Keratinocyte (primary cell): Measurements from ENCODE around the gene RAB7B. TPM values are rescaled to one million over a fixed set of nuclear protein-coding genes. Genes with fewer than 3 reads are reported as not detected.

Experiments used
- DNase-seq: peaks from one replicate; pipeline ENCODE4 v3.0.0-alpha.2; 2011; ENCODE audit warnings: low read depth, missing footprints, low spot score
- FAIRE-seq: peaks from 2 replicates; lab custom pipeline; 2011; peaks lifted over from hg19 to GRCh38; lab: Jason Lieb, UNC
- H2AFZ ChIP-seq: 2 replicates; pipeline ENCODE4 v1.6.0; 2012; ENCODE audit warnings: low read length, control low read depth, inconsistent platforms; ENCODE audit not compliant: control insufficient read depth
- H3K27ac ChIP-seq: 2 replicates; pipeline ENCODE4 v1.5.1; 2011; ENCODE audit warnings: low read length; ENCODE audit not compliant: control insufficient read depth, insufficient read depth
- H3K27me3 ChIP-seq: 3 replicates; pipeline ENCODE4 v1.6.0; 2011; ENCODE audit warnings: low read length; ENCODE audit not compliant: control insufficient read depth, insufficient read depth; ENCODE audit errors: extremely low read depth
- H3K36me3 ChIP-seq, 2 experiments: 2 replicates in 1 of 2; 3 replicates in 1 of 2; pipeline ENCODE4 v1.5.1; 2011; ENCODE audit warnings: low read length in 2 of 2, mild to moderate bottlenecking in 1 of 2; ENCODE audit not compliant: control insufficient read depth in 2 of 2, insufficient read depth in 2 of 2; ENCODE audit errors: extremely low read depth in 1 of 2
- H3K4me1 ChIP-seq: 3 replicates; pipeline ENCODE4 v1.5.1; 2011; ENCODE audit warnings: low read length; ENCODE audit not compliant: control insufficient read depth, insufficient read depth; ENCODE audit errors: extremely low read depth
- H3K4me2 ChIP-seq: 3 replicates; pipeline ENCODE4 v1.6.0; 2011; ENCODE audit warnings: low read depth, low read length; ENCODE audit not compliant: control insufficient read depth, insufficient read depth; ENCODE audit errors: extremely low read depth
- H3K4me3 ChIP-seq, 3 experiments: fragments of 200-600 bp in 1 of 3; sonication (generic) in 1 of 3; 2 replicates in 2 of 3; 3 replicates in 1 of 3; pipeline ENCODE4 v1.5.1; 2011 to 2016; ENCODE audit warnings: low read length in 3 of 3, mild to moderate bottlenecking in 3 of 3, control low read depth in 2 of 3, inconsistent platforms in 1 of 3, low read depth in 1 of 3, mixed read lengths in 1 of 3, mixed run types in 1 of 3, moderate library complexity in 1 of 3; ENCODE audit not compliant: control insufficient read depth in 2 of 3, insufficient read depth in 2 of 3; ENCODE audit errors: extremely low read depth in 1 of 3
- H3K79me2 ChIP-seq: 2 replicates; pipeline ENCODE4 v1.6.0; 2012; ENCODE audit warnings: low read length; ENCODE audit not compliant: control insufficient read depth, insufficient read depth
- H3K9ac ChIP-seq: 3 replicates; pipeline ENCODE4 v1.6.0; 2011; ENCODE audit warnings: low read length; ENCODE audit not compliant: control insufficient read depth, insufficient read depth; ENCODE audit errors: extremely low read depth
- H3K9me1 ChIP-seq: 3 replicates; pipeline ENCODE4 v1.6.0; 2011; ENCODE audit warnings: low read length; ENCODE audit not compliant: control insufficient read depth, insufficient read depth; ENCODE audit errors: extremely low read depth
- H3K9me3 ChIP-seq: 2 replicates; pipeline ENCODE4 v1.5.1; 2012; ENCODE audit warnings: low read depth, low read length; ENCODE audit not compliant: control insufficient read depth
- H4K20me1 ChIP-seq: 3 replicates; pipeline ENCODE4 v1.6.0; 2011; ENCODE audit warnings: low read length; ENCODE audit not compliant: control insufficient read depth, insufficient read depth; ENCODE audit errors: extremely low read depth
- EZH2 ChIP-seq: IDR thresholded peaks from one replicate; pipeline ENCODE4 v1.6.1; 2012; ENCODE audit warnings: inconsistent platforms, mild to moderate bottlenecking, low read length, moderate library complexity
- dilution Hi-C: fragments of 300-500 bp; cut with MboI; formaldehyde crosslinking; loops from one replicate; pipeline ENCODE4 v1.7.0; 2020; ENCODE audit warnings: low sequenced_read_pairs; ENCODE audit not compliant: extremely low pct_ligation_motif_present
- polyA plus RNA-seq, 5 experiments: library from polyadenylated mRNA; depleted of rRNA in 3 of 5; stranded (reverse) in 3 of 5; stranded (forward) in 1 of 5; unstranded in 1 of 5; fragments of >200 nt; gene quantifications; 1 replicate in 1 of 5; 2 replicates in 3 of 5; 3 replicates in 1 of 5; pipeline versions ENCODE4 v1.2.1 to v1.2.3, GENCODE V29; 2011 to 2012; ENCODE audit warnings: missing spikeins in 2 of 5, low read depth in 1 of 5, low replicate concordance in 1 of 5
- TF ChIP-seq, protein P1 (sequence below), 3 experiments: IDR thresholded peaks in 1 of 3; conservative IDR thresholded peaks in 1 of 3; optimal IDR thresholded peaks in 1 of 3; 2 replicates in 2 of 3; 3 replicates in 1 of 3; pipeline versions ENCODE3 to v1.5.1; 2011; ENCODE audit warnings: low read length in 3 of 3, mild to moderate bottlenecking in 3 of 3, moderate library complexity in 2 of 3, control low read depth in 1 of 3, inconsistent platforms in 1 of 3; ENCODE audit not compliant: insufficient read depth in 2 of 3; ENCODE audit errors: extremely low read depth in 1 of 3

RAB7B gene
- polyA plus RNA-seq, 1 donor (not counting 4 experiments of a cell fraction or from before 2014, with no cell fraction given): 47.8 TPM

DNA sequence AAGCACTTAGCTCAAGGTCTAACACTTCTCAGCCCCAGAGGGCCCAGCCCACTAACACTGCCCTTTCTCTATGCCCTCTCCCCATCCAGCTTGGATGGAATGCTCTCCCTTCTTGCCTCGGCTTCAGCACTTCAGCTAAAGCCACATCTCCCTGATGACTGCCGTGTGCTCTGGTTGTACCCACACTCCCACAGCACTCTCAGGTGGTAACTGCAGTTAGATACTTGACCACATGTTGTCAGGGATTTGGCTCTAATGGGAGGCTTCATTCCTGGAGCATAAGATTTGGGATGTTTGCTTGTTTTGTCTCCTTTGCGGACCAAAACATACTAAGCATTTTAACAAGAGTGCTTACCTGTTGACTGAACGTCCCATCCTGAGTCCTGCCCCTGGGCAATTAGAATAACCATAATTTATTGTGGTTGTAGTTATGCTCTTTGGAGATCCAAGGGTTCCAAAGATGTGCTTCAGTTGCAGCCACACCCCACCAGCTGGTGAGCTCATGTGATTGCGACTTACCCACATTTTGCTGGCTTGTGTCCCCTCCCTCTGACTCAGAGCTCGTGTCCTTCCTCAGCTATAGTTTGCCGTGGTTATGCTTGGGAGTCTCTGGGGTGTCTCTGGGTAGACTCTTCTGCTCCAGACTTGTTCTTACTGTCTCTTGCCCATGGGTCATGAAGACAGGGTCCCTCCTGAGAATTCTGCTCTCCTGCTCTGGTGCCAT, 52.2 kb downstream of the RAB7B start:
- no peaks in the 10 kb centered on the region for H3K9me3 ChIP-seq
- no peaks in the 10 kb centered on the region for H3K36me3 ChIP-seq
- no peak overlapping the region for H3K4me3 ChIP-seq
- peaks cover 39% of the 10 kb centered on the region for H3K27me3 ChIP-seq
- dilution Hi-C loops: no loop called here
- H3K4me2 ChIP-seq: peak overlapping the region; percentile 41
- peaks cover 2% of the 10 kb centered on the region for H3K9me1 ChIP-seq
- H2AFZ ChIP-seq: no peak overlapping the region
- peaks cover 25% of the 10 kb centered on the region for H3K4me1 ChIP-seq
- TF ChIP-seq, protein P1, sequence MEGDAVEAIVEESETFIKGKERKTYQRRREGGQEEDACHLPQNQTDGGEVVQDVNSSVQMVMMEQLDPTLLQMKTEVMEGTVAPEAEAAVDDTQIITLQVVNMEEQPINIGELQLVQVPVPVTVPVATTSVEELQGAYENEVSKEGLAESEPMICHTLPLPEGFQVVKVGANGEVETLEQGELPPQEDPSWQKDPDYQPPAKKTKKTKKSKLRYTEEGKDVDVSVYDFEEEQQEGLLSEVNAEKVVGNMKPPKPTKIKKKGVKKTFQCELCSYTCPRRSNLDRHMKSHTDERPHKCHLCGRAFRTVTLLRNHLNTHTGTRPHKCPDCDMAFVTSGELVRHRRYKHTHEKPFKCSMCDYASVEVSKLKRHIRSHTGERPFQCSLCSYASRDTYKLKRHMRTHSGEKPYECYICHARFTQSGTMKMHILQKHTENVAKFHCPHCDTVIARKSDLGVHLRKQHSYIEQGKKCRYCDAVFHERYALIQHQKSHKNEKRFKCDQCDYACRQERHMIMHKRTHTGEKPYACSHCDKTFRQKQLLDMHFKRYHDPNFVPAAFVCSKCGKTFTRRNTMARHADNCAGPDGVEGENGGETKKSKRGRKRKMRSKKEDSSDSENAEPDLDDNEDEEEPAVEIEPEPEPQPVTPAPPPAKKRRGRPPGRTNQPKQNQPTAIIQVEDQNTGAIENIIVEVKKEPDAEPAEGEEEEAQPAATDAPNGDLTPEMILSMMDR (optimal IDR thresholded peaks at IDR 0.05 in 1 of 3, IDR thresholded peaks at IDR 0.05 in 1 of 3, conservative IDR thresholded peaks at IDR 0.05 in 1 of 3; ENCODE audit: extremely low read depth in 1 of 3, insufficient read depth in 2 of 3, low read length in 3 of 3): no peak
- no peak for TF ChIP-seq EZH2
- FAIRE-seq (peak; percentile 76), DNase-seq (no peak)
- no peaks in the 10 kb centered on the region for H3K79me2 ChIP-seq
- no peak overlapping the region for H3K27ac ChIP-seq
- no peak overlapping the region for H3K9ac ChIP-seq
- H4K20me1 ChIP-seq: no peaks in the 10 kb centered on the region

DNA sequence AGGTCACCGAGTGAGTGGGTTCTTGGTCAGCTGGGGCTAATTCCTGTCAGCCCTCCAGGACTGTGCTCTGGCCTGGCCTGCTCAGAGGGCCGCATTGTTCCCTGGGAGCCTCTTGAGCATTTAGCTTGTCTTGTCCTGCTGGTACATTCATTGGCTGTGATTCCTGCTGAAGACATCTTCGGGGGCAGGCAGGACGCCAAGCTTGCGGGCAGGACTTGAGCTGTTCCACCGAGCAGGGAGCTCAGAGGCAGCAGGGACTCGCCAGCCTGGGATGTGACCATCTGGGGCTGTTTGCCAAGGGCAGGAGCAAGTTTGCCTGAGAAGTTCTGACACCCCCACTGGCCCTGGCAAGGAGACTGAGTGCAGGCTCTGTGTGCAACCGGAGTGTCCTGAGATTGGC, 52.9 kb downstream of the RAB7B start:
- H3K27ac ChIP-seq: no peak overlapping the region
- TF ChIP-seq, protein P1 (optimal IDR thresholded peaks at IDR 0.05 in 1 of 3, IDR thresholded peaks at IDR 0.05 in 1 of 3, conservative IDR thresholded peaks at IDR 0.05 in 1 of 3; ENCODE audit: extremely low read depth in 1 of 3, insufficient read depth in 2 of 3, low read length in 3 of 3): no peak
- TF ChIP-seq EZH2: no peak
- H3K9me3 ChIP-seq: no peaks in the 10 kb centered on the region
- peaks cover 43% of the 10 kb centered on the region for H3K27me3 ChIP-seq
- dilution Hi-C loops: no loop called here
- H2AFZ ChIP-seq: no peak overlapping the region
- no peak overlapping the region for H3K4me3 ChIP-seq
- H3K4me2 ChIP-seq: peak overlapping the region; percentile 17
- H3K9ac ChIP-seq: no peak overlapping the region
- H3K9me1 ChIP-seq: peaks cover 2% of the 10 kb centered on the region
- H3K79me2 ChIP-seq: no peaks in the 10 kb centered on the region
- DNase-seq (peak; percentile 46), FAIRE-seq (peak; percentile 83)
- H3K36me3 ChIP-seq: no peaks in the 10 kb centered on the region
- peaks cover 25% of the 10 kb centered on the region for H3K4me1 ChIP-seq
- no peaks in the 10 kb centered on the region for H4K20me1 ChIP-seq
